Activated T-cell treated with anti-CD3 and anti-CD28 coated beads for 24 hours (primary cell): Measurements from ENCODE around the gene XYLB.

Source experiments
- DNase-seq: peaks from one replicate; pipeline ENCODE4 v3.0.0-alpha.2; 2020; ENCODE audit warnings: low read depth

Gene XYLB

DNA sequence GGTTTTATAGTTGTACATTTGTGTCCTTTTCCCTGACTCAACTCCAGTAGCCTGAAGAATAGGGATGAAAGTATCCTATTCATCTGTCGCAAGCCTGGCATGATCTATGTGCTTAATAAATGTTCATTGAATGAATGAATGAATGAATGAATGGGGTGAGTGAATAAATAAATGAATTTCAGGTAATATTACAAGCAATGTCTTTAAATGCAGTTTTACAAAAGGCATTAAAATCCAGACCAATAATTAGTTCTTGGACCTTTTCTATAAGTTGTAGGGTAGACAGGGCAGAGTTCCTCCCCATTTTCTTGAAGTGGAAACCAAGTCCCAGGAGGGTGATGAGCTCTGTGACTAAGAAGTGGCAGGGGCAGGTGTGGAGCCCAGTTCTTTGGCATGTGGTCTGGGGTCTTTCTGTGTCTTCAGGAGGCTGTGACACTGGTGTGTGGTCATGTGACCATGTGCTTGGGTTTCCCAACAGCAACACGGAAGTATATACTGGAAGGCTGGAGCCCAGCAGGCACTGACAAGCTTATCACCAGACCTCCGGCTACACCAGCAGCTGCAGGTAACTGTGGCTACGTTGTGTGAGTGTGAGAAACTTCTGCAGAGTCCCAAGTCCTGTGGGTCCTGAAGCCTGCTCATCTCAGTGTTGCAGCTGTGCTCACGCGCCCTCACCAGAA is 18.3 kb downstream of the XYLB start:
- no peak for DNase-seq

GRCh38 chr3:38365469-38366062 is 19.0 kb downstream of the XYLB start:
- no peak for DNase-seq

GRCh38 chr3:38366082-38366481 is 19.5 kb downstream of the XYLB start:
- no peak for DNase-seq

DNA sequence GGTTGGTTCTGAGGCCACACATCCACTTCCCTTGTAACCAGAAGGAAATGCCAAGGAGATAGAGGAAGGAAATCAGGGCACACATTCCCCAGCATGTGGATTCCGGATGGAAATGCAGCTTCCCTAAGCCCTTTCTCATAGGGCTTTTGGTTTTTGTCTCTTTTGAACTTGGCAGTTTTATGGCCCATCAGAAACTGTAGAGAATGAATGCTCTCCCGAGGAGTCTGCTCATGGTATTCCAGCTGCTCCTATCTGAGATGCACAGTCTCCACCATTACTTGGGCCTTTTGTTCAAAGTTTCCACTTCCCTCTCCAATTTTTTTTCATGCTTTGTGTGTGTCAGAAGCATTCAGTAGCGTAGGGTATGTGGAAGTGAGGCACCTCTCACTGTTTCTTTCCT is 21.2 kb downstream of the XYLB start:
- DNase-seq = no peak

DNA sequence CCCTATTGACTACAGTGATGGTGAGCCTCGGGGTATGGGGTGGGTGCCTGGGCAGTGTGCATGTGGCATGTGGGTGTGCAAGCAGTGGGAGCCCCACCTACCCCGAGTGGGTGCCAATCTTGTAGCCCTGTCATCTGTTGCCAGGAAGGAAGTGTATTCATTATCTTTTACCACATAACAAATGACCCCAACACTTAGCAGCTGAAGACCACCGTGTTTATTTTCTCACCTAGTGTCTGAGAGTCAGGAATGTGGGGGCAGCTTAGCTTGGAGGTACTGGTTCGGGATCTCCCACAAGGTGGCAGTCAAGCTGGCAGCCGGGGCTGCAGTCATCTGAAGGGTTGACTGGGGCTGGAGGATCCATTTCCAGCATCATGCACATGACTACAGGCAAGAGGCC is 21.7 kb downstream of the XYLB start:
- DNase-seq = no peak

DNA sequence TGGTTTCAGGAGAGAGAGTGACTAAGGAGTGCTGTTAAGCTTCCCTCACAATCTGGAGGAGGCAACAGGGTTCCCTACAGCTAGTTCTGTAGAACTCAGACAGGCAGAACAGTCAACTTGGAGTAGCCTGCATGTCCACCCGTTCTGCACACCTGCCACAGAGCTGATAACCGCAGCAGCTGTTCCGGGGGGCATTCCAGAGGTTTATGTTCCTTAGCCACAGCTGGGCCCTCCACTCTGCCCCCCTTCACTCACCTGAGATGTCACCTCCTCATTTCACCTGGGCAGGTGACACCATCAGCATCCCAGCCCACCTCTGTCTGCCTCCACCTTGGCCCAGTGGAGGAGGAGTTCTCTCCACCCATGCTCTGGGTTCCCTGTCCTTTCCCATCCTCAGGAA is 22.6 kb downstream of the XYLB start:
- no peak for DNase-seq

- no peak for DNase-seq
Observed at GRCh38 chr3:38370149-38370548, 23.6 kb downstream of the XYLB start.

DNA sequence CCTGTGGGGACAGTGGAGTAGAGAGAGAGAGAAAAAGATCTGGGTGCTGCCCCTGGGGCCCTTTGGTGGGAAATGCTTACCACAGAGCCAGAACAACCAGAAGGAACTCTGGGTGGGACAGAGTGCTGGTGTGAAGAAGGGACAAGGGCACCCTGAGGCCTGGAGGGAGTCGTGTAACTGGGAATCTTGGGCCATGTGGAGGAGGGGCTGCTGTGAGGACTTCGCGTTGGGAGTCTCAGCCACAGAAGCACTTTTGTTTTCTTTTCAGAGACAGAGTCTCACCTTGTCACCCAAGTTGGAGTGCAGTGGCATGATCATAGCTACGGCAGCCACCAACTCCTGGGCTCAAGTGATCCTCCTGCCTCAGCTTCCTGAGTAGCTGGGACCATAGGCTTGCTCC is 24.3 kb downstream of the XYLB start:
- no peak for DNase-seq

DNA sequence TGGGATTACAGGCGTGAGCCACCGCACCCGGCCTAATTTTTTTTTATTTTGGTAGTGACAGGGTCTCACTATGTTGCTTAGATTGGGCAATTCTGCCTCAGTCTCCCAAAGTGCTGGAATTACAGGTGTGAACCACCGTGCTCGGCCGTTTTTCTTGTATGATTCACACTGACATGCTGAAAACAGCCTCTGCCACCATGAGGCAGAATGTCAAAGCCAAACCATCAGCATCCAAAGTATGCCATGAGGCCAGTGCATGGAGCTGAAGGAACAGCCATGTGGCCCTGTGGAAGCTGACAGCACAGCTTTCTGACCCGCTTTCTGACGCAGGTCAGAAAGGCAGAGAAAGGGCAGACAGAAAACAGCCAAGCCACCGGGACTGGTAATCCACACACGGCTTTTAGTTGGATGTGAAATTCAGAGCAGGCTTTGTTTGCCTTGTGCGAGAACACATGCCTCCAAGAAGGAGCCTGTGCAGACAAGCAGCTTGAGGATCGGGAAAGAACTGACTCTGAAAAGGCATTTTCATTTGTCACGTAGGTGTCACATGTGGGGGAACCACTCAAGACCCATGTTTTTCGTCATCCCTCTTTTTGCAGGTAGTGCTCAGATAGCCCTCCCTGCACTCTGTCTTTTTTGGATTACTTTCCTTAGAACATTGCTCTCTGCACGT is 25.1 kb downstream of the XYLB start:
- DNase-seq = no peak

DNA sequence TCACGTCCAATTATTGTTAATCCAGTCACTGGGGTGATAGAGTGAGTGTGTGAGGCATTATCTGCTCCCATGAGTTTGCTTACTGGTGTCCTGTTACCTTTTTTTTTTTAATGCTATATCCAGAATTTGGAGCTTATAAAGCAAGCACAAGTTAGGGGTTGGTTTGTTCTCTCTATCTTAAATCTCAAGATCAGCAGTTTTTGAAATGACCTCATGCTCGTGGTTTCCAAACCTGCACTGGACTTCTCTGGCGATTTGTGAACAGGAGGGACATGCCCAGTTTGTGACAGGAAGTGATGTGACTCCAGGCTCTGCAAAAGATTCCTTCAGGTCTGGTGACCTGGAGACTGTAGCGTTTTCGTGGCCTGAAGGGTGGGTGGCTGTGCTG is 25.6 kb downstream of the XYLB start:
- DNase-seq = no peak

GRCh38 chr3:38374221-38374620 is 27.6 kb downstream of the XYLB start:
- peak; percentile 17 for DNase-seq

- no peak for DNase-seq
Observed at GRCh38 chr3:38375072-38375471, 28.5 kb downstream of the XYLB start.

GRCh38 chr3:38375488-38376097 is 29.0 kb downstream of the XYLB start:
- DNase-seq = no peak

DNA sequence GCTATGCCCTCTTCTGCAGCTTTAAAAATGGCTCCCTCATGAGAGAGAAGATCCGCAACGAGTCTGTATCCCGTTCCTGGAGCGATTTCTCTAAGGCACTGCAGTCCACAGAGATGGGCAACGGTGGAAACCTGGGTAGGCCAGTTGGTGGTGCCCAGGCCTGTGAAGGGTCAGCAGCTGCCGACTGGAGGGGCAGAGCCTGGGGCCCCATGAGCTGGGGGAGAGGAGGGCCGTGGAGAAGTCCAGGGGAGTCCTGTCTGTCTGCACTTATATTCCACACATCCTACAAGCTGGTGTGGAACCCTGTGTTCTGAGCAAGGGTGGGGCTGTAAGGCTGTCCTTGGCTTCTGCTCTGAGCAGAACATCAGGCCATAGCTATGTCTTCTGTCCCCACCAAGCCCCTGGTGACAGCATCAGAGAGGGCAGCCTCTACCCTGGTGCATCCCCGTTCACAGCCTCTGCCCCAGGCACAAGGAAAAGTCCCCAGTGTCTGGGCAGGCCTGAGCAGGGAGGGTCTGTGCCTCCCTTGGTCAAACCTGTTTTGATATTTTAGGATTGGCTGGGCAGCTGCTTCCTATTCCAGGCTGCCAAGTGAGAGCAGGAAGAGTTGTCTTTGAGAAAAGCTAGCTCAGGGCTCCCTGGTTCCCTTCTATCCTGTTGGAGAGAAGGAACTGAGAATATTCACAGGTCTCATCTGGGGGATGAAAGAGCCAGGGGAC is 29.7 kb downstream of the XYLB start:
- no peak for DNase-seq

GRCh38 chr3:38379201-38379770 is 32.7 kb downstream of the XYLB start:
- DNase-seq = no peak

- no peak for DNase-seq
Observed at GRCh38 chr3:38382506-38383080, 36.0 kb downstream of the XYLB start.

GRCh38 chr3:38383156-38383875 is 36.7 kb downstream of the XYLB start:
- DNase-seq = no peak

DNA sequence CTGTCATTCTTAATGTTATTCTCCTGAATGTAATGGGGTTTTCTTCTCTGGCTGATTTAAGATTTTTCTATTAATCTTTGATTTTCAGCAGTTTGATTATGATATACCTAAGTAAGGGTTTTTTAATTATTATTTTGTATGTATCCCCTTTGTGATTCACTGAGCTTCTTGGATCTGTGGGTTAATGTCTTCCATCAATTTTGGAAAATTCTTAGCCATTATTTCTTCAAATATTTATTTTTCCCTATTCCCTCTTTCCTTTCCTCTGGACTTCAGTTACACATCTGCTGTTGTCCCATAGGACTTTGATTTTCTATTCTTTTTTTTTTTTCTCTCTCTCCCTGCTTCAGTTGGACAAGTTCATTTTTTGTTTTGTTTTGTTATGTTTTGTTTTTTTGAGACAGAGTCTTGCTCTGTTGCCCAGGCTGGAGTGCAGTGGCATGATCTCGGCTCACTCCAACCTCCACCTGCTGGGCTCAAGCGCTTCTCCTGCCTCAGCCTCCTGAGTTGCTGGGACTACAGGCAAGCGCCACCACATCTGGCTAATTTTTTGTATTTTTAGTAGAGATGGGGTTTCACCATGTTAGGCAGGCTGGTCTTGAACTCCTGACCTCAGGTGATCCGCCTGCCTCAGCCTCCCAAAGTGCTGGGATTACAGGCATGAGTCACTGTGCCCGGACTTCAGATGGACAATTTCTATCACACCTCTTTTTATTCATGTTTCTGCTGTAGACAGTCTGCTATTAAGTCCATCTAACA is 40.6 kb downstream of the XYLB start:
- no peak for DNase-seq

GRCh38 chr3:38387862-38388261 is 41.3 kb downstream of the XYLB start:
- DNase-seq = no peak

DNA sequence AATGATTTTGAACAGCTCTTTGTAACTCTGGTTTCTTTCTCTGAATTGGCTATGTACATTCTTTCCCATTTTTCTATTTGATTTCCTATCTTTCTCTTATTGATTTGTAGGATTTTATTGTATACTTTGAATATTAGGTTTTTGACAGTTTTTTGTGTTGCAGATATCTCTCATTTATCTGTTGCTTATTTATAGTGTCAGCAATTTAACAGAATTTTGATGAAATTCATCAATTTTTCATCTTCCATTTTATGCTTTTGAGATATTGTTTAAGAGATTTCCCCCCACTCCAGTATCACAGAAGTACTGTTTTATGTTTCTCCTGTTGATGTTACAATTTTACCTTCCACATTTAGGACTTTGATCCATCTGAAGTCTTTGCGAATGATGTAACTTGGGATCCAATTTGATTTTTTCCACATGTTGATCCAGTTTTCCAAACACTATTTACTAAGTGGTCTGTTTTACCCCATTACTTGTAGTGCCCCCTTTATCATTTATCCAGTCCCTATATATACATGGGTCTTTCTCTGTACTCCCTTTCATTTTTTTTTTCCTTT is 46.1 kb downstream of the XYLB start:
- no peak for DNase-seq
